Ovary (tissue), 3 donors: ENCODE results near the gene ENPP3.

Experiments
- CTCF ChIP-seq, 3 donors: fragments of 450-650 bp in 2 of 3; fragments of 200-600 bp in 1 of 3; IDR thresholded peaks; one replicate each; pipeline versions ENCODE4 v1.5.1 to v1.8.0; 2016 to 2022; ENCODE audit warnings: antibody characterized with exemption in 3 of 3, mild to moderate bottlenecking in 1 of 3
- POLR2A ChIP-seq: fragments of 450-650 bp; IDR thresholded peaks from one replicate; pipeline ENCODE4 v1.6.1; 2017; ENCODE audit warnings: antibody characterized with exemption, mild to moderate bottlenecking, moderate library complexity
- donor health status: DM: no; HTN: no; CAD: no.

DNA sequence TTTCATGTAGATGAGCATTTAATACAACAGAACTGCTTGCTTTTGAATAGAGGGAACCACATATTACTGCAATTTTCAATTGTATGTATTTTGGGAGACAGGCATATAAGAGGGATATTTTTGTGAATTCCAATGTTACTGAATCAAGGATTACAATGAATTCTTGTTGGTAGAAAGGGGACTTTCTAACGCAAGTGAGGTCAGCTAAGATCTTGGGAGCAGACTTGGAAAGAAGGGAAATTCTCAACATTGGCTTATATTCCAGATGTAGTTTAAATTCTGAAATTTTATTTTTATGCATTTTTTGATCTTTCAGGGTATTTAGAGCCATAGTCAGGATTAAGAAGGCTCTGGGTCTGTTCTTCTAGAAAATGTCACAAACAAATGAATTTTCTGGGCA lies 117.0 kb downstream of the ENPP3 start:
- TF ChIP-seq CTCF (IDR thresholded peaks at IDR 0.05), result no peak
- TF ChIP-seq POLR2A, result no peak
